Measurements from ENCODE around the gene MERTK. TPM values are rescaled to one million over a fixed set of nuclear protein-coding genes. Genes with fewer than 3 reads are reported as not detected.

Gene MERTK
- total RNA-seq, 4 donors from 2014 or later, result 29.4 to 63.0 (median 48.6) TPM

DNA sequence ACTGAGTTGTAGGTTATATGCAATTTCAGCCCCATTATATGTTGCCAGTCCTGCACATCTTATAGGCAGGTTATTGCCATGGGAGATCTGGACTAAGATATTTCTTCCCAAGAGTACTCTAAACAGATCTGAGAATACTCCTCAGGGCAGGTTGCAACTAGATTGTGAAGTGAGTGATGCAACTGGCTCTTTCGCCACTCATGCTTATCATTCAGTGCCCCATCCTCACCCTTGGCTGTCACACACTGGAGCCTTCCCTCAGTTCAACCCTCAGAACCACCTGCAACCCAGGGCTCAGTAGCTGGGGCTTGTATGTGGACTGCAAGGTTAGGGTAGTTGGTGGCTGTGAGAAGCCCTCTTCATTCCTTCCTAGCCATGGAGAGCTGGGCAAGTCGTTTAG lies 14.1 kb downstream of the MERTK start:
- DNase-seq (ENCODE audit: low spot score) (no peak), ATAC-seq (ENCODE audit: low FRiP score) (no peak)
- TF ChIP-seq, protein P1, sequence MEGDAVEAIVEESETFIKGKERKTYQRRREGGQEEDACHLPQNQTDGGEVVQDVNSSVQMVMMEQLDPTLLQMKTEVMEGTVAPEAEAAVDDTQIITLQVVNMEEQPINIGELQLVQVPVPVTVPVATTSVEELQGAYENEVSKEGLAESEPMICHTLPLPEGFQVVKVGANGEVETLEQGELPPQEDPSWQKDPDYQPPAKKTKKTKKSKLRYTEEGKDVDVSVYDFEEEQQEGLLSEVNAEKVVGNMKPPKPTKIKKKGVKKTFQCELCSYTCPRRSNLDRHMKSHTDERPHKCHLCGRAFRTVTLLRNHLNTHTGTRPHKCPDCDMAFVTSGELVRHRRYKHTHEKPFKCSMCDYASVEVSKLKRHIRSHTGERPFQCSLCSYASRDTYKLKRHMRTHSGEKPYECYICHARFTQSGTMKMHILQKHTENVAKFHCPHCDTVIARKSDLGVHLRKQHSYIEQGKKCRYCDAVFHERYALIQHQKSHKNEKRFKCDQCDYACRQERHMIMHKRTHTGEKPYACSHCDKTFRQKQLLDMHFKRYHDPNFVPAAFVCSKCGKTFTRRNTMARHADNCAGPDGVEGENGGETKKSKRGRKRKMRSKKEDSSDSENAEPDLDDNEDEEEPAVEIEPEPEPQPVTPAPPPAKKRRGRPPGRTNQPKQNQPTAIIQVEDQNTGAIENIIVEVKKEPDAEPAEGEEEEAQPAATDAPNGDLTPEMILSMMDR (IDR thresholded peaks at IDR 0.05), result no peak

GRCh38 chr2:111917106-111917505 lies 18.7 kb downstream of the MERTK start:
- TF ChIP-seq, protein P1 (IDR thresholded peaks at IDR 0.05), result no peak
- DNase-seq (ENCODE audit: low spot score), result no peak
- no peak for ATAC-seq (ENCODE audit: low FRiP score)

DNA sequence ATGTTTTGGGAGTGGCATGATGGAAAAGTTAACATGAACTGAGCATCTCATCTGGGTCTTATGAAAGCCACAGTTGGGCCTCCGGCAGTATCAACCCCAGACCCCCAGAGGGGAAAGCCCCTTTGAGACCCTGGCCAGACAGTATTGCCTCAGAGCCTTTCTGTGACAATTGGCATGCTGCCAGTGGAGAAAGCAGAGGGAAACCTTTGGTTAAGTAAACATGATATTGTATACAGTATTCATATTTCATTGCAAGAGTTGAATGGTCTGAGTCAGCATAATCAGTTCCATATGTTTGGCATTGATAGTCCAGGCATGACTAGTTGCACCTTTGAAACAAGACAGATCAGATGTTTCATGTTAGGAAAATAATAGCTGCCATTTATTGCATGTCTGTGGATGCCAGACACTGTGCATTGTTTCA lies 20.0 kb downstream of the MERTK start:
- TF ChIP-seq, protein P1 (IDR thresholded peaks at IDR 0.05), result no peak
- DNase-seq (ENCODE audit: low spot score) (no peak), ATAC-seq (ENCODE audit: low FRiP score) (no peak)

DNA sequence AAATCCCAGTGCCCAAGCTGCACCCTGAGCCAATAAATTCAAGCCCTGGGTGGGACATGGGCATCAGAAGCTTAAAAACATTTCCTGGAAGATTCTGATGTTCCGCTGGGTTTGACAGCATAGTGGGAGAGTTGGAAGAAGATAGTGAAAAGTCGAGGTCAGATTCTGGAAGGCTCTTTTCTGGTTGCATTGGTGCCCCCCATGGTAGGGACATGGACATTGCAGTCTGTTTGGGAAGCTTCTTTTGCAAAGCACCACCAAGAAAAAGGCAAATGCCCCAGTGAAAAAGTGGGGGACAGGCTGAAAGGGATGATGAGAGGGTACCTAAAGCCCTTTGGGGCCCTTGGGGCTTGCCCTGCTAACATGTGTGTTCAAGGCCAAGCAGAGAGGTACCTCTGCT lies 21.0 kb downstream of the MERTK start:
- ATAC-seq (ENCODE audit: low FRiP score) (no peak), DNase-seq (ENCODE audit: low spot score) (no peak)
- TF ChIP-seq, protein P1 (IDR thresholded peaks at IDR 0.05), result no peak

GRCh38 chr2:111919794-111920608 lies 21.6 kb downstream of the MERTK start:
- ATAC-seq (ENCODE audit: low FRiP score) (peak; percentile 32), DNase-seq (ENCODE audit: low spot score) (no peak)
- TF ChIP-seq, protein P1 (IDR thresholded peaks at IDR 0.05), result no peak

GRCh38 chr2:111923276-111923804 lies 24.9 kb downstream of the MERTK start:
- no peak for DNase-seq (ENCODE audit: low spot score)
- ATAC-seq (ENCODE audit: low FRiP score), result no peak
- TF ChIP-seq, protein P1 (IDR thresholded peaks at IDR 0.05), result no peak

- ATAC-seq (ENCODE audit: low FRiP score) (no peak), DNase-seq (ENCODE audit: low spot score) (no peak)
- TF ChIP-seq, protein P1 (IDR thresholded peaks at IDR 0.05), result no peak
These were observed 26.3 kb downstream of the MERTK start for GRCh38 chr2:111924617-111925107.
